Measurements from ENCODE around the gene CTCF.

The CTCF gene

DNA sequence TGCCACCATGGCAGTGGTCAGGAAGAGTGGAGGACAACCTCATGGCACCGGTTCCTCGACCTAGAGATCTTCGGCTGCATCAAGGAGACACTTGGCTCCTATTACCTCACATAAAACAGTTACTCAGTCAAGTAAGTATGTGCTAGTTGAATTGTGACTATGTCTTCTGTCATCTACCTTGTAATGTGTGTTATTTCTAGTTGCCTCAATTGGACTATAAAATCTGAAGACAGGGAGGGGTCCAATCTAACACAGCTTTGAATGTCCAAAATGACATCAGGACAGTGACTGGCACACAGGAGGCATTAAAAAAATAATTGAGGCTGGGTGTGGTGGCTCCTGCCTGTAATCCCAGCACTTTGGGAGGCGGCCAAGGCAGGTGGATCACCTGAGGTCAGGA lies 121.4 kb downstream of the CTCF start:
- no peak for TF ChIP-seq YY1 (IDR thresholded peaks at IDR 0.05; ENCODE audit: low read depth)
- TF ChIP-seq, protein P1, sequence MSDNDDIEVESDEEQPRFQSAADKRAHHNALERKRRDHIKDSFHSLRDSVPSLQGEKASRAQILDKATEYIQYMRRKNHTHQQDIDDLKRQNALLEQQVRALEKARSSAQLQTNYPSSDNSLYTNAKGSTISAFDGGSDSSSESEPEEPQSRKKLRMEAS (IDR thresholded peaks at IDR 0.05), result no peak
- TF ChIP-seq FOXM1 (IDR thresholded peaks at IDR 0.05; ENCODE audit: borderline replicate concordance, low read depth), result no peak
- TF ChIP-seq EGR1 (IDR thresholded peaks at IDR 0.05), result no peak
- TF ChIP-seq, protein P2, sequence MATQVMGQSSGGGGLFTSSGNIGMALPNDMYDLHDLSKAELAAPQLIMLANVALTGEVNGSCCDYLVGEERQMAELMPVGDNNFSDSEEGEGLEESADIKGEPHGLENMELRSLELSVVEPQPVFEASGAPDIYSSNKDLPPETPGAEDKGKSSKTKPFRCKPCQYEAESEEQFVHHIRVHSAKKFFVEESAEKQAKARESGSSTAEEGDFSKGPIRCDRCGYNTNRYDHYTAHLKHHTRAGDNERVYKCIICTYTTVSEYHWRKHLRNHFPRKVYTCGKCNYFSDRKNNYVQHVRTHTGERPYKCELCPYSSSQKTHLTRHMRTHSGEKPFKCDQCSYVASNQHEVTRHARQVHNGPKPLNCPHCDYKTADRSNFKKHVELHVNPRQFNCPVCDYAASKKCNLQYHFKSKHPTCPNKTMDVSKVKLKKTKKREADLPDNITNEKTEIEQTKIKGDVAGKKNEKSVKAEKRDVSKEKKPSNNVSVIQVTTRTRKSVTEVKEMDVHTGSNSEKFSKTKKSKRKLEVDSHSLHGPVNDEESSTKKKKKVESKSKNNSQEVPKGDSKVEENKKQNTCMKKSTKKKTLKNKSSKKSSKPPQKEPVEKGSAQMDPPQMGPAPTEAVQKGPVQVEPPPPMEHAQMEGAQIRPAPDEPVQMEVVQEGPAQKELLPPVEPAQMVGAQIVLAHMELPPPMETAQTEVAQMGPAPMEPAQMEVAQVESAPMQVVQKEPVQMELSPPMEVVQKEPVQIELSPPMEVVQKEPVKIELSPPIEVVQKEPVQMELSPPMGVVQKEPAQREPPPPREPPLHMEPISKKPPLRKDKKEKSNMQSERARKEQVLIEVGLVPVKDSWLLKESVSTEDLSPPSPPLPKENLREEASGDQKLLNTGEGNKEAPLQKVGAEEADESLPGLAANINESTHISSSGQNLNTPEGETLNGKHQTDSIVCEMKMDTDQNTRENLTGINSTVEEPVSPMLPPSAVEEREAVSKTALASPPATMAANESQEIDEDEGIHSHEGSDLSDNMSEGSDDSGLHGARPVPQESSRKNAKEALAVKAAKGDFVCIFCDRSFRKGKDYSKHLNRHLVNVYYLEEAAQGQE (IDR thresholded peaks at IDR 0.05; ENCODE audit: low read depth), result no peak
- TF ChIP-seq TCF12 (IDR thresholded peaks at IDR 0.05; ENCODE audit: low read depth), result no peak
- no peak for TF ChIP-seq CREB1 (IDR thresholded peaks at IDR 0.05; ENCODE audit: low read depth)
- TF ChIP-seq ZBTB7A (IDR thresholded peaks at IDR 0.05; ENCODE audit: low read depth), result no peak
- no peak for TF ChIP-seq TAF1 (IDR thresholded peaks at IDR 0.05; ENCODE audit: low read depth)
- no peak for TF ChIP-seq CEBPB (IDR thresholded peaks at IDR 0.05)
- TF ChIP-seq, protein P3, sequence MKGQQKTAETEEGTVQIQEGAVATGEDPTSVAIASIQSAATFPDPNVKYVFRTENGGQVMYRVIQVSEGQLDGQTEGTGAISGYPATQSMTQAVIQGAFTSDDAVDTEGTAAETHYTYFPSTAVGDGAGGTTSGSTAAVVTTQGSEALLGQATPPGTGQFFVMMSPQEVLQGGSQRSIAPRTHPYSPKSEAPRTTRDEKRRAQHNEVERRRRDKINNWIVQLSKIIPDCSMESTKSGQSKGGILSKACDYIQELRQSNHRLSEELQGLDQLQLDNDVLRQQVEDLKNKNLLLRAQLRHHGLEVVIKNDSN (IDR thresholded peaks at IDR 0.05), result no peak
- TF ChIP-seq RAD21 (IDR thresholded peaks at IDR 0.05; ENCODE audit: low read depth), result no peak
- TF ChIP-seq TEAD4 (IDR thresholded peaks at IDR 0.05), result no peak
- TF ChIP-seq NFIC (IDR thresholded peaks at IDR 0.05), result no peak
- TF ChIP-seq EP300 (IDR thresholded peaks at IDR 0.05; ENCODE audit: borderline replicate concordance), result no peak

DNA sequence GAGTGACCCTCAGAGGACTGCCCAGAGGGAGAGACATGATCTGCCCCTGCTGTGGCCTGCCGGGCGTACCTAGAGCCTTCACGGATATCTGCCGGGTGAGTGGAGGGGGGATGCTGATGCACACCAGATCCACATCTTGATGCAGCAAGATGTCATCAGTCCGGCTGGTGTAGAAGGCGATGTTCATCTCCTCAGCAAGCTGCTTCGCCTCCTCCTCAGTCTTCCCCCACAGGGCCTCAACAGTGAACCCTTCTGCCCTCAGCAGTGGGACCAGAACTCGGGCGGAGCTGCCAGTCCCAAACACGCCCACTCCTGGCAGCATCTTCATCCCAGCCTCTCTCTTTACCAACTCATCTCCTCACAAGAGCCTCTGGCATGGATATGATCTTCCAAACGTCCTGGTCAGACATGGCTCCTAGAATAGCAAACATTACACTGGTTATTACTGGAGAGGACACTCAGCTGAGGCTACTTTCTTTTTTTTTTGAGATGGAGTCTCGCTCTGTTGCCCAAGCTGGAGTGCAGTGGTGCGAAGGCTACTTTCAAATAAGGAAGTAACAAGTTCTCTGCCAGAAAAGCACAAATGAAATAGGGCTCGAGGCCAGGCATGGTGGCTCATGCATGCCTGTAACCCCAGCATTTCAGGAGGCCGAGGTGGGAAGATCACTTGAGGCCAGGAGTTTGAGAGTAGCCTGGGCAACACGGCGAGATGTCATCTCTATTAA lies 123.2 kb downstream of the CTCF start:
- TF ChIP-seq EP300 (IDR thresholded peaks at IDR 0.05; ENCODE audit: borderline replicate concordance), result no peak

Data from Ishikawa (cell line).